Activated CD8-positive, alpha-beta T cell treated with anti-CD3 and anti-CD28 coated beads for 36 hours (primary cell): ENCODE measurements around the gene GIMAP7. TPM values are rescaled to one million over a fixed set of nuclear protein-coding genes. Genes with fewer than 3 reads are reported as not detected.
"Not testable (repeated sequence)": the region's sequence is repeated elsewhere in the genome, so short reads cannot be mapped to it uniquely, and the experiment has no call there.

Experiments used
- ATAC-seq: fragments of 200-7000 bp; cut with Tn5 transposase; one replicate; pipeline ENCODE4 v1.10.0; 2021; ENCODE audit warnings: mild to moderate bottlenecking, moderate library complexity
- CTCF ChIA-PET: fragments of 350-600 bp; sonication (Branson Sonifier 250); formaldehyde crosslinking; loops from one replicate; lab custom pipeline; 2021; ENCODE audit warnings: antibody characterized with exemption; lab: Charles Lee
- POLR2A ChIA-PET: fragments of 350-600 bp; sonication (Branson Sonifier 250); formaldehyde crosslinking; loops from one replicate; lab custom pipeline; 2021; ENCODE audit warnings: antibody characterized with exemption; lab: Charles Lee
- DNase-seq: peaks from one replicate; pipeline ENCODE4 v3.0.0-alpha.2; 2020
- H3K27ac Mint-ChIP-seq: one replicate; pipeline ENCODE4 v1.8.0; 2021; ENCODE audit warnings: mild to moderate bottlenecking, mixed read lengths
- H3K27me3 Mint-ChIP-seq: one replicate; pipeline ENCODE4 v1.8.0; 2021; ENCODE audit warnings: mixed read lengths
- H3K36me3 Mint-ChIP-seq: one replicate; pipeline ENCODE4 v1.8.0; 2021; ENCODE audit warnings: low read depth, mixed read lengths
- H3K4me1 Mint-ChIP-seq: one replicate; pipeline ENCODE4 v1.8.0; 2021; ENCODE audit warnings: low read depth, mixed read lengths
- H3K4me3 Mint-ChIP-seq: one replicate; pipeline ENCODE4 v1.8.0; 2021; ENCODE audit warnings: mild to moderate bottlenecking, moderate library complexity, mixed read lengths
- H3K9me3 Mint-ChIP-seq: one replicate; pipeline ENCODE4 v1.8.0; 2021; ENCODE audit warnings: mixed read lengths
- CTCF ChIP-seq: fragments of 200-600 bp; IDR thresholded peaks from one replicate; pipeline ENCODE4 v1.8.0; 2022; ENCODE audit warnings: antibody characterized with exemption, mild to moderate bottlenecking
- intact Hi-C: fragments of 100-400 bp; cut with micrococcal nuclease; formaldehyde crosslinking; loops from one replicate; pipeline ENCODE4 v1.10.0; 2022
- total RNA-seq, 2 experiments: library from RNA; stranded (reverse); gene quantifications; one replicate each; pipeline ENCODE4 v1.2.3, GENCODE V29; 2021

The GIMAP7 gene
- total RNA-seq, 2 experiments from 2014 or later: 29.0 to 29.5 TPM

- no peak for TF ChIP-seq CTCF
- ATAC-seq: no peak
- Mint-ChIP-seq H3K36me3 (peaks cover 61% of the 10 kb centered on the region), H3K27ac (peak overlapping the region; percentile 89), H3K9me3 (peaks cover 6% of the 10 kb centered on the region), H3K4me3 (peak overlapping the region; percentile 39), H3K4me1 (peaks cover 78% of the 10 kb centered on the region), H3K27me3 (no peaks in the 10 kb centered on the region)
- intact Hi-C loops: loop anchor here (5.0 kb wide), 1 partner anchor 35 kb away; the partner anchor contains the start of gene GIMAP7
- ChIA-PET CTCF (interaction anchor here (1.3 kb wide), 1 partner anchor 28 kb away, joined by 4 read pairs; no protein-coding TSS in a partner anchor), POLR2A (interaction anchor here (1.0 to 7.9 kb wide), 3 partner anchors 25 to 39 kb away, joined by 3 to 65 read pairs (median 5); partner anchors contain the start of gene GIMAP8)
- peak; percentile 77 for DNase-seq
These were observed 37.6 kb upstream of the GIMAP7 start for GRCh38 chr7:150476819-150477631.

- peaks cover 52% of the 10 kb centered on the region for H3K36me3 Mint-ChIP-seq
- H3K27me3 Mint-ChIP-seq: no peaks in the 10 kb centered on the region
- ChIA-PET CTCF (interaction anchor here (1.3 to 2.1 kb wide), 3 partner anchors 14 to 32 kb away, joined by 4 to 5 read pairs (median 4); no protein-coding TSS in a partner anchor), POLR2A (interaction anchor here (1.0 to 7.9 kb wide), 4 partner anchors 27 to 259 kb away, joined by 3 to 65 read pairs (median 4); partner anchors contain the start of gene GIMAP8)
- ATAC-seq (peak; percentile 25), DNase-seq (peak; percentile 30)
- H3K9me3 Mint-ChIP-seq: peaks cover 6% of the 10 kb centered on the region
- TF ChIP-seq CTCF: no peak
- H3K4me3 Mint-ChIP-seq: no peak overlapping the region
- H3K27ac Mint-ChIP-seq: peak overlapping the region; percentile 89
- intact Hi-C loops: loop anchor here (5.0 kb wide), 1 partner anchor 33 kb away; the partner anchor contains the start of gene GIMAP7
- H3K4me1 Mint-ChIP-seq: peaks cover 88% of the 10 kb centered on the region
These were observed 35.5 kb upstream of the GIMAP7 start for GRCh38 chr7:150479023-150479716.

GRCh38 chr7:150481186-150481920, 33.3 kb upstream of the GIMAP7 start:
- Mint-ChIP-seq H3K27ac (peak overlapping the region; percentile 97), H3K27me3 (no peaks in the 10 kb centered on the region), H3K9me3 (peaks cover 4% of the 10 kb centered on the region), H3K4me3 (peak overlapping the region; percentile 67), H3K36me3 (peaks cover 33% of the 10 kb centered on the region), H3K4me1 (peaks cover 92% of the 10 kb centered on the region)
- DNase-seq (peak; percentile 74), ATAC-seq (peak; percentile 74)
- ChIA-PET CTCF (interaction anchor here (0.7 to 1.5 kb wide), 8 partner anchors 10 to 274 kb away, joined by 3 to 9 read pairs (median 3); partner anchors contain the start of genes GIMAP1 and GIMAP8), POLR2A (interaction anchor here (0.6 to 7.9 kb wide), 17 partner anchors 9 to 274 kb away, joined by 3 to 65 read pairs (median 4); partner anchors contain the start of genes GIMAP4, GIMAP7 and GIMAP8)
- no peak for TF ChIP-seq CTCF
- intact Hi-C loops: loop anchor here (2.0 kb wide), 1 partner anchor 21 kb away; no protein-coding TSS in a partner anchor

- Mint-ChIP-seq H3K27ac (peak overlapping the region; percentile 97), H3K9me3 (peaks cover 3% of the 10 kb centered on the region), H3K4me1 (peaks cover 91% of the 10 kb centered on the region), H3K4me3 (peak overlapping the region; percentile 67), H3K27me3 (no peaks in the 10 kb centered on the region), H3K36me3 (peaks cover 28% of the 10 kb centered on the region)
- ChIA-PET POLR2A (interaction anchor here (0.6 to 7.9 kb wide), 16 partner anchors 9 to 274 kb away, joined by 3 to 65 read pairs (median 4); partner anchors contain the start of genes GIMAP4, GIMAP7 and GIMAP8), CTCF (interaction anchor here (0.7 to 1.5 kb wide), 7 partner anchors 10 to 273 kb away, joined by 3 to 9 read pairs (median 3); partner anchors contain the start of genes GIMAP1 and GIMAP8)
- peak; percentile 23 for TF ChIP-seq CTCF
- ATAC-seq: peak; percentile 2
- intact Hi-C loops: loop anchor here (2.0 kb wide), 1 partner anchor 21 kb away; no protein-coding TSS in a partner anchor
- no peak for DNase-seq
These were observed 32.8 kb upstream of the GIMAP7 start for GRCh38 chr7:150481922-150482321.

DNA sequence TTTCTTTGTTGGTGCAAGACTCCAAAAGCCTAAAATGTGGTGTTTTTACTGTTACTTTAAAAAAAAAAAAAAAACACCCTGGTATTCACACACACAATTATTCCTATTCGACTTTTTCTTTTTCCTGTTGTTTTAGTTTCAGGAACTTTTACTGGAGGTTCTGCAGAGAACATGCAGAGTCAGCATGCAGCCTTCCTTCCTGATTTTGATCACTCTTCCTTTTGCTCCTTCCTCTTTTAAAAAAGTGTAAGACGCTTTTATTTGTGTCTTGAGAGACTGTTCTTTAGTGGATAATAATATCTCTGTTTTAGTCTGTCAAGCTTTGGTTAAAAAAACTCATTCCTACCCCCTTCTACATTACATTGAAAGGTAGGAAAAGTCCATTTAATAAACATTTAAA, 31.2 kb upstream of the GIMAP7 start:
- H3K9me3 Mint-ChIP-seq, intact Hi-C loops, H3K27me3 Mint-ChIP-seq, ATAC-seq, DNase-seq: not testable (repeated sequence)
- H3K36me3 Mint-ChIP-seq: peaks cover 12% of the 10 kb centered on the region
- ChIA-PET CTCF (interaction anchor here (2.8 kb wide), 1 partner anchor 34 kb away, joined by 10 read pairs; no protein-coding TSS in a partner anchor), POLR2A (interaction anchor here (0.6 to 7.9 kb wide), 4 partner anchors 32 to 229 kb away, joined by 3 to 65 read pairs (median 3); partner anchors contain the start of genes GIMAP4 and GIMAP8)
- peaks cover 87% of the 10 kb centered on the region for H3K4me1 Mint-ChIP-seq
- peak overlapping the region; percentile 97 for H3K27ac Mint-ChIP-seq
- H3K4me3 Mint-ChIP-seq: peak overlapping the region; percentile 70

- H3K9me3 Mint-ChIP-seq, ATAC-seq, H3K36me3 Mint-ChIP-seq, DNase-seq, intact Hi-C loops, H3K27me3 Mint-ChIP-seq: not testable (repeated sequence)
- POLR2A ChIA-PET: interaction anchor here (1.2 kb wide), 2 partner anchors 46 to 83 kb away, joined by 3 read pairs; partner anchors contain the start of gene GIMAP4
- Mint-ChIP-seq H3K4me1 (peaks cover 82% of the 10 kb centered on the region), H3K4me3 (peak overlapping the region; percentile 70), H3K27ac (peak overlapping the region; percentile 97)
- CTCF ChIA-PET: interaction anchor here (2.8 kb wide), 1 partner anchor 35 kb away, joined by 10 read pairs; no protein-coding TSS in a partner anchor
These were observed 30.6 kb upstream of the GIMAP7 start for GRCh38 chr7:150484071-150484470.
